Thymus (tissue), 11 donors: ENCODE measurements around the gene ZNF607. TPM values are rescaled to one million over a fixed set of nuclear protein-coding genes. Genes with fewer than 3 reads are reported as not detected.

Experiments used
- DNase-seq, 9 donors: peaks; one replicate each; pipeline ENCODE4 v3.0.0-alpha.2; 2013; ENCODE audit warnings: low spot score in 9 of 9, low read depth in 6 of 9, missing footprints in 1 of 9
- H3K27ac ChIP-seq, 2 donors: one replicate each; pipeline ENCODE4 v1.5.1; 2013; ENCODE audit warnings: control low read depth in 1 of 2, low read depth in 1 of 2, low read length in 1 of 2, mild to moderate bottlenecking in 1 of 2, moderate library complexity in 1 of 2
- H3K27me3 ChIP-seq, 2 donors: one replicate each; pipeline ENCODE4 v1.5.1; 2013; ENCODE audit warnings: low read length in 1 of 2; ENCODE audit not compliant: control insufficient read depth in 2 of 2, insufficient read depth in 1 of 2
- H3K36me3 ChIP-seq, 2 donors: one replicate each; pipeline ENCODE4 v1.5.1; 2013; ENCODE audit warnings: low read length in 1 of 2, mild to moderate bottlenecking in 1 of 2, moderate library complexity in 1 of 2; ENCODE audit not compliant: control insufficient read depth in 2 of 2, insufficient read depth in 2 of 2
- H3K4me1 ChIP-seq, 2 donors: one replicate each; pipeline ENCODE4 v1.5.1; 2013; ENCODE audit warnings: low read length in 2 of 2; ENCODE audit not compliant: control insufficient read depth in 2 of 2, insufficient read depth in 2 of 2
- H3K4me3 ChIP-seq, 2 donors: one replicate each; pipeline ENCODE4 v1.5.1; 2013; ENCODE audit warnings: low read length in 2 of 2, control low read depth in 1 of 2, mild to moderate bottlenecking in 1 of 2
- H3K9me3 ChIP-seq, 2 donors: one replicate each; pipeline ENCODE4 v1.5.1; 2013; ENCODE audit warnings: low read length in 1 of 2, mild to moderate bottlenecking in 1 of 2; ENCODE audit not compliant: control insufficient read depth in 2 of 2, insufficient read depth in 1 of 2
- WGBS: extraction: QIAGEN DNeasy Blood & Tissue Kit; methylation state at CpG from one replicate; pipeline ENCODE4 v1.1.7; 2013; 5-methylcytosine and 5-hydroxymethylcytosine counted together
- polyA plus RNA-seq: library from polyadenylated mRNA; stranded (reverse); fragments of 200-250 nt; gene quantifications from one replicate; pipeline ENCODE4 v1.2.3, GENCODE V29; 2013
- total RNA-seq: library from RNA; stranded (reverse); fragments of 120-200 nt; gene quantifications from one replicate; pipeline ENCODE4 v1.2.4, GENCODE V29; 2013
- donor health status: healthy.

Gene ZNF607
- total and polyA plus RNA-seq, 2 donors = 3.7 to 5.5 TPM

- WGBS = under 1% methylated on average over 57 of the region's 57 CpGs
Measured at GRCh38 chr19:37655689-37656371, 63.7 kb downstream of the ZNF607 start.

GRCh38 chr19:37655301-37655688, 64.3 kb downstream of the ZNF607 start, which contains the start of gene ZFP30:
Gene ZFP30 (minus strand): TSS chr19:37655465. CDS start chr19:37647822, 7,643 bp downstream.
- Histone ChIP-seq H3K36me3 (no peaks in the 10 kb centered on the region), H3K27ac (peak within 1 kb of the TSS; percentile 89 to 92), H3K4me1 (peaks cover 0 to 4% of the 10 kb centered on the region in 2 donors), H3K9me3 (no peaks in the 10 kb centered on the region), H3K27me3 (no peaks in the 10 kb centered on the region), H3K4me3 (peak within 1 kb of the TSS; percentile 53 to 92)
- peak in 7 of 9 donors; percentile 42 to 88 (median 68) for DNase-seq
- WGBS = under 1% methylated on average over 34 of the region's 34 CpGs

More at GRCh38 chr19:37655689-37656371, 63.7 kb downstream of the ZNF607 start:
- Histone ChIP-seq H3K4me3 (peak overlapping the region; percentile 53 to 92), H3K36me3 (no peaks in the 10 kb centered on the region), H3K27me3 (no peaks in the 10 kb centered on the region), H3K4me1 (peaks cover 0 to 4% of the 10 kb centered on the region in 2 donors), H3K9me3 (no peaks in the 10 kb centered on the region), H3K27ac (peak overlapping the region; percentile 89 to 92)
- DNase-seq = peak; percentile 69 to 93 (median 83)

GRCh38 chr19:37654629-37655300, 64.8 kb downstream of the ZNF607 start:
- H3K4me1 ChIP-seq = peaks cover 0 to 4% of the 10 kb centered on the region in 2 donors
- no peaks in the 10 kb centered on the region for H3K36me3 ChIP-seq
- WGBS = under 1% methylated on average over 40 of the region's 40 CpGs
- peaks cover 0 to 3% of the 10 kb centered on the region in 2 donors for H3K9me3 ChIP-seq
- peak in 7 of 9 donors; percentile 20 to 61 (median 28) for DNase-seq
- peak overlapping the region; percentile 89 to 92 for H3K27ac ChIP-seq
- H3K4me3 ChIP-seq = peak overlapping the region; percentile 53 to 92
- H3K27me3 ChIP-seq = no peaks in the 10 kb centered on the region

GRCh38 chr19:37654118-37654517, 65.4 kb downstream of the ZNF607 start:
- WGBS = 5% methylated on average over 5 of the region's 5 CpGs
- DNase-seq = peak in 1 of 9 donors; percentile 2
- peaks cover 0 to 4% of the 10 kb centered on the region in 2 donors for H3K4me1 ChIP-seq
- peaks cover 0 to 3% of the 10 kb centered on the region in 2 donors for H3K9me3 ChIP-seq
- H3K4me3 ChIP-seq = peak overlapping the region; percentile 53 to 92
- no peaks in the 10 kb centered on the region for H3K36me3 ChIP-seq
- no peaks in the 10 kb centered on the region for H3K27me3 ChIP-seq
- H3K27ac ChIP-seq = no peak overlapping the region

Other genes starting within 250 kb of the ZNF607 start
- 2.5 TPM for gene ZNF793, start 212.8 kb downstream of the ZNF607 start, total RNA-seq
- 3.8 TPM for gene ZNF793, start 212.8 kb downstream of the ZNF607 start, polyA plus RNA-seq
- 5.2 TPM for gene ZNF571, start 125.0 kb downstream of the ZNF607 start, total RNA-seq
- gene ZNF571, start 125.0 kb downstream of the ZNF607 start, polyA plus RNA-seq = 5.2 TPM
- 2.5 TPM for gene ZNF540, start 124.9 kb downstream of the ZNF607 start, total RNA-seq
- 7.5 TPM for gene ZNF540, start 124.9 kb downstream of the ZNF607 start, polyA plus RNA-seq
- 13.1 TPM for gene ZFP30, start 64.3 kb downstream of the ZNF607 start, total RNA-seq
- gene ZFP30, start 64.3 kb downstream of the ZNF607 start, polyA plus RNA-seq = 7.4 TPM
- gene ZNF573, start 59.8 kb upstream of the ZNF607 start, total RNA-seq = 7.4 TPM
- 1.8 TPM for gene ZNF573, start 59.8 kb upstream of the ZNF607 start, polyA plus RNA-seq
- under 0.01 TPM for gene WDR87, start 186.8 kb upstream of the ZNF607 start, total RNA-seq
- 0.02 TPM for gene WDR87, start 186.8 kb upstream of the ZNF607 start, polyA plus RNA-seq
- 6.0 TPM for gene SIPA1L3, start 187.4 kb upstream of the ZNF607 start, total RNA-seq
- 5.0 TPM for gene SIPA1L3, start 187.4 kb upstream of the ZNF607 start, polyA plus RNA-seq